Cerebellar cortex (tissue), 1 donor: ENCODE data around the gene BSN.
"Not testable (repeated sequence)": the region's sequence is repeated elsewhere in the genome, so short reads cannot be mapped to it uniquely, and the experiment has no call there.

Experiments used
- DNase-seq: peaks from one replicate; pipeline ENCODE4 v3.0.0-alpha.2; 2015; ENCODE audit warnings: low spot score

Gene BSN

GRCh38 chr3:49535971-49536874 is 18.1 kb upstream of the BSN start:
- DNase-seq = no peak

- DNase-seq = no peak
Measured at GRCh38 chr3:49536875-49537533, 17.3 kb upstream of the BSN start.

DNA sequence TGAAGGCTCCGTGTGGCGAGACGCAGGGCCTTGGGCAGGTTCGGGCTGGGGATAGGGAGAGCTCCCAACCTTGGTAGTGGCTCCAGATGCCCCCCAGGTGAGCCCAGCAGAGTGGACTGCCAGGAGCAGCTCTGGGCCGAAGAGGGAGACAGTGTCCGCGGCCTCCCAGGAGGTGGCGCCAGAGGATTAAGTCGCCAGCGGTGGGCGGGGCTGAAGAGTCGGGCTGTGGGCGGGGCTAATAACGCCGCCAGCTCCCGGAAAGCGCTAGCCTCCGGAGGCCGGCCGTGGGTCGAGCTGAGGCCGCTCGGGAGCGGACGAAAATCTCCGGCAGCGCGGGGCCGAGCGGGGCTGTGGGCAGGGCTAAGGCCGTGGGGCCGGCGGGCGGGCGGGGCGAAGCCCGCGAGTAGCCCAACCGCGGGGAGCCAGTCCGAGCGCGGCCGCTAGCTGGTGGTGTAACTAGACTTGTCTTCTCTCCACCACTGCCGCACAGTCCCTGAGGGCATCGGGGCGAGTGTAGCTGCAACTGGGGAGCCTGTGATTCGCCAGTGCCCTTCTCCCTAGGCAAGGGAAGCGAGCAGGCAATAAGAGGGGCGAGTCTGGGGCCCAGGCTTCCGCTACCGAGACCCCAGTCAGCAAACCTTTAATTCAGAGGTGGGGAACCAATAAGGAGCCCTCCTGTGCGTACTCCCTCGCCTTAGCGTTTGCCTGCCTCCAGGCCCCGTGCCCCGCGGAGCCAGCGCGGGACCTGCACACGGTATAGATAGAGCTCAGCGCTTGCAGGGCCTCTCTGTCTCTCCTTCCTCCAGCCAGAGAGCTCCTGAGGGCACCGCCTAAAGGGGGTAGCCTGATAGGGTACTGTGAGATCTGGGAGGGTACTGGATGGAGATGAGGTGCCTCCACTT is 14.4 kb upstream of the BSN start:
- peak; percentile 94 for DNase-seq

GRCh38 chr3:49552087-49552486 is 2.2 kb upstream of the BSN start:
- no peak for DNase-seq

DNA sequence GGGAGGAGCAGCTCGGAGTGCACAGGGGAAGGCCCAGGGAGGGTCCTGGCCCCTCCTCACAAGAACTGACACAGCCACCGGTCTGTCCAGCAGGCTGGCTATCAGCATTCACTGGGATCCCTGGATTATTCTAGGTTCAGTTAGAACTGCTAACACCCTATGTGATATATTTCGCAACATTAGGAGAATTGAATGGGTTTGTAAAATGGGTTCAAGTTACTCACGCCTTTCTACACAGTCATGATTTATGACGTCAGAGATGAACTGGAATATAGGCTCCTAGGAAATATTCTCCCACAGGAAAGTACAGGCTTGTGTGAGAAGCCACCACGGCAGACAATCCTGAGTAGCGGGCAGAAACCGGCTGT is 969 bp upstream of the BSN start:
- no peak for DNase-seq

DNA sequence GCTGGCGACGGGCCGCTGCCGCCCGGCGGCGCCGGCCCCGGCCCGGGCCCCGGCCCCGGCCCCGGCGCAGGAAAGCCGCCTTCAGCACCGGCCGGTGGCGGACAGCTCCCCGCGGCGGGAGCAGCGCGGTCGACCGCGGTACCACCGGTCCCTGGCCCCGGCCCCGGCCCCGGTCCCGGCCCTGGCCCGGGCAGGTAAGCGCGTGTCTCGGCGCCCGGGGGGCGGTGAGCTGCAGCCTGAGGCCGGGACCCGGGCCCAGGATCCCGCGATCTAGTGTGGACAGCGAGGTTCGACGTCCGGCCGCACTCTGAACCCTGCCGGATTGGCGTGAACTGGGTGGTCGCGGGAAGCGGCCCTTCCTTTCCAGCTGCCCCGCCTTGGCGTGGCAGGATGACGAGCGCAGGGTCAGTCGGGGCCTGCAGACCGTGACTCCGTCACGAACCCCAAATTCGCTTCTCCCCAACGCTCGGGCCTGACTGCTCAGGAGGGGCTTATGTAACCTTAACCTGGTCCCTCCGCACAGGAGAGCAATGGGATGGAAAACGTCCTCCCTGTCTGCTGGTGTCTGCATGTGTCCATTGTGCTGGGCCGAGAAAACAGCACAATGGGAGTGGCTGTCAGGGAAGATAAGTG is 472 bp downstream of the BSN start:
- DNase-seq = peak; percentile 54

DNA sequence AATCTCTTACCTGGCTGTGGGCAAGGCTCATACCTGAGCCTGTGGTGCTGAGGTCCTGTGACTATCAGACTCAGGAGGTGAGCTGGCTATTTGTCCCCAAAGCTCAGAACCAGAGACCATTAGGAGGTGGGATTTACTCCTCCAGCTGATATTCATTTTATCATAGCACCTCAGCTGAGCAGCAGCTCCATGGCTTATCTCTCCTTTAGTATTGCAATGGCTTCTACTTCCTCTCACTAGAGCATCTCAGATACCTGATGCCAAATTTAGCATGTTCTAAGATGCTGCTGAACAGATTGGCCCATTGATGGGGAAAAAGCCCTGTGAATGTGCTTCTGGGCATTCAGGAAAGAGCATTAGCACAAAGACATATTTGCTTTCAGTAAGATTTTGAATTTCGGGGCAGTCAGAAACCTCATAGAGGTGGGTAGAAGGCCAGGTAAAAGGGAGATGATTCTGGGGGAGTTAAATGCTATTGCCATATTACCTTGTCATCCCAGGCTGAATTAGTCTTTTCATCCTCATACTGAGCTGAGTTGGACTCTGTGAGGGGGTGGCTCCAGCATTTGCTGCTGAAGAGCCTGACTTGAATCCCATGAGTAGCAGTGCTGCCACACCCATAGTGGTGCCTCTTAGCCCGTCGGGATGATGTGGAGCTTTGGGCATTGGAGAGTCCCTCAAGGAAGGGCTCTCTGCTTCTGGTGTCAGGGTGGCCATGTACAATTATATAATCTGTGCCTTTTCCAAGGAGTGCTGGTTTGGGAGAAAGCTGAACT is 2.4 kb downstream of the BSN start:
- peak; percentile 49 for DNase-seq

DNA sequence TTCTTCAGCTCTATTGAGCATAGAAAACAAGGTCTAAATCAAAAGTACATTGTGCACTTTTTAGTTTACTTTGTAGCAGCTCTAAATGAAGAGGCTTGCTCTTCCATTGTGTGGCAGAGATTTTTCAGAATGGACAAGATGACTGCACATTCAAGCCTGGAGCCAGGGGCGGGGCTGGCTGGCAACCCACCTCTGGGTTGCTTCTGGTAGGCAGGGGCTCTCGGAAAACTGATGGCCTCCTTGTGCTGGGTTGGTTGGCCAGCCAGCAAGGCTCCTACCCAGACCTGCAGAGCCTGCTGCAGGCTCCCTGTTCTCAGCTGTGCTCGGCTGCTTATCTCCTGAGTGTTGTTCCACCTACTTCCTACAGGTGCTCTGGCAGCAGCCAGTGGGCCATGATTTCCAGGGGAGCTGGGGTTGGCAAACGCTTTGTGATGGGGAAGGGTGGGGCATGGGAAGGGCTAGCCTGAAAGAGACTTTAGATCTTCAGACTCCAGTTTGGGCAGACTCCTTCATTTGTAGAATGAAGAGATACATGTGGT is 8.8 kb downstream of the BSN start:
- DNase-seq = no peak

DNA sequence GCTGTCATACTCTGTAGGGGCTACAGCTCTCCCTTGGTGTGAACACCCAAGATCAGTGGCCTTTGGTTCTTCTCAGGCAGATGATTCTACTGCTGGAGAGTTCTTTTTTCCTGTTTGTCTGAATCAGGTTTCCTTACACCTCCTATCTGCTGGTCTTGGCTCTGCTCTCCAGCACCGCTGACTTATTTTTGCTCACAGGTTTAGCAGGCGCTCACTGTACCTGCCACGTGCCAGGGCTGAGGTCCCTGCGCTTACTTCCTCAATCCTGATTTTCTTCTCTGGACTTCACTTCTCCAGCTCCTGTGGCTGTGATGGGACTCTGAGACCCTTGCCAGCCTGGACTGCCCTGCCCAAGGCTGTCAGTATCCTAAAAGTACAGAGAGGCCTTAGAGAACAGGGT is 9.5 kb downstream of the BSN start:
- DNase-seq = peak; percentile 48

DNA sequence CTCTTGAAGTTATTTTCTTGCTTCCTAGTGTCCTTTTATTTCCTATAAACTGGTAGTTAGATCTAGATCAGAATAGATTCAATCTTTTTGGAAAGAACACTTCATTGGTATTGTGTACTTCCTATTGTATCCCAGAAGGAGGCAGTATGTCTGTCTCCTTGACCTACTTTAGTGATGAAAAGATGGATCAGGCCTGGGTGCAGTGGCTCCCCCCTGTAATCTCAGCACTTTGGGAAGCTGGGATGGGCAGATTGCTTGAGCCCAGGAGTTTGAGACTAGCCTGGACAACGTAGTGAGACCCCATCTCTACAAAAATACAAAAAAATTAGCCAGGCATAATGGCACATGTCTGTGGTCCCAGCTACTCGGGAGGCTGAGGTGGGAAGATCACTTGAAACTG is 12.0 kb downstream of the BSN start:
- no peak for DNase-seq

DNA sequence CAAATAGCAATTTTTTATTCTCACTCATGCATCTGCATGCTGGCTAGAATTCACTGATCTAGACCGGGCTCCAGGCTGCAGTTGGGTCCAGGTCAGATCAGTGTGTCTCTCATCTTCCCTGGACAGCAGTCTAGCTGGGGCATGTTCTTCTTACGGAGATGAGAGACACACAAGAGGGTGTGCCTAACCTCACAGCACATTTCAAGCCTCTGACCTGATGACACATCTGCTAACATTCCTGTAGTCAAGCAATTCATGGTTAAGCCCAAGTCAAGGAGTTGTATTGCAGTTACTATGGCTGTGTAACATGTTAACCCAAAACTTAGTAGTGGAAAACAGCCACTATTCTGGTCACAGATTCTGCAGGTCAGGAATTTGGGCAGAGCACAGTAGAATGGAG is 13.1 kb downstream of the BSN start:
- no peak for DNase-seq

DNA sequence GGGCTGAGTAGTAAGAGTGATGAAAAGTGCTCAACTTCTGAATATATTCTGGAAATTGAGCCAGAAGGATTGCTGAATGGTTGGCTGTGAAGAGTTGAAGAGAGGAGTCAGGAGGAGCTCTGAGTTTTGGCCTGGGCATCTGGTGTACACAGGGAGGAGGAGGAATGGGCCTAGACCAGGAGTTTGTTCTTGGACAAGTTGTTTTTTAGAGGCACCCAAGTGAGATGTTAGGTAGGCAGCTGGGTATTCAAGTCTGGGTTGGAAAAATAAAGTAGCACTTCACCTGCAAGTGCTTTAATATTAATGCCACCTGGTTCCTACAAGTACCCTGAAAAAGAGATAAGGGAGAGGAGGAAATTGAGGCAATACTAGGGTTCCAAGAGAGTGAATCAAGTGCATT is 14.7 kb downstream of the BSN start:
- DNase-seq = no peak

DNA sequence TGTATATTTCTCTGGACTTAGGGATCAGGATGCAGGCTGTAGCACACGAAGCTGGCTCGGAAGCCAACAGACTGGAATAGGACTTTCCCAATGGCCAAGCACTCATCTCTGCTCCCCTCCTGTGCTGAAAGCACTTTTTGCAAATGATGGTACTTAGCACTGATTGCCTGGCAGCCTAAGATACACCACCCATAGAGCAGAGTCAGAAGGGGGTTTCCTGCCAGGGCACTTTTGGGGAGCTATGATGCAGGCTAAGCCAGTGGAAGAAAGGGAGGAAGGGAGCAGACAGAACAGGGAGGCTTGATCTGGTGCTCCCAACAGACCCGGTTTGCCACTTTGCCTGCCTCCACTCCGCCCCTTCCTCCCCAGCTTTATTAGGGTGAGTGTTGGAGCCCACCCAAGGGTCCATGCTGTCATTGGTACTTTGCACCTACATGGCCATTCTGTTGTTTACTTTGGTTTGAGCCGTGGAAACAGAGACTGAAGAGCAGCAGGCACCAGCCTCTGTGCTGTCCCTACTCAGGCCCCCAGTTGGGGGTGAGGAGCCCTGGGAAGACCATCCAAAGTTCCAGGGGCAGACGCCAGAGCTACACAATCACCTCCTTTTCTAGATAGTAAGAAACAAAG is 15.9 kb downstream of the BSN start:
- no peak for DNase-seq

- no peak for DNase-seq
Measured at GRCh38 chr3:49582177-49582576, 27.9 kb downstream of the BSN start.

- DNase-seq = not testable (repeated sequence)
Measured at GRCh38 chr3:49585261-49585755, 31.0 kb downstream of the BSN start.

DNA sequence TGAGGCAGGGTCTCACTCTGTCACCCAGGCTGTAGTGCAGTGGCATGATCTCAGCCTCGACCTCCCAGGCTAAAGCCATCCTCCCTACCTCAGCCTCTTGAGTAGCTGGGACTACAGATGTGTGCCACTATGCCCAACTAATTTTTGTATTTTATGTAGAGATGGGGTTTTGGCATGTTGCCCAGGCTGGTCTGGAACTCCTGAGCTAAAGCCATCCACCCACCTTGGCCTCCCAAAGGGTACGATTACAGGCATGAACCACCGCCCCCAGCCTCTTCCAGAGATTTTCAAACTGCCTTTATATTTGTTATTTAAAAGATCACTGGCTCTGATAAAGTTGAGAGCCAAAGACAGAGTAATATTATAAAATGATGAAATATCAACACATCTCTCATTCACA is 37.3 kb downstream of the BSN start:
- DNase-seq = no peak

- DNase-seq = no peak
Measured at GRCh38 chr3:49593041-49593440, 38.8 kb downstream of the BSN start.

GRCh38 chr3:49600781-49601180 is 46.5 kb downstream of the BSN start:
- DNase-seq = no peak

DNA sequence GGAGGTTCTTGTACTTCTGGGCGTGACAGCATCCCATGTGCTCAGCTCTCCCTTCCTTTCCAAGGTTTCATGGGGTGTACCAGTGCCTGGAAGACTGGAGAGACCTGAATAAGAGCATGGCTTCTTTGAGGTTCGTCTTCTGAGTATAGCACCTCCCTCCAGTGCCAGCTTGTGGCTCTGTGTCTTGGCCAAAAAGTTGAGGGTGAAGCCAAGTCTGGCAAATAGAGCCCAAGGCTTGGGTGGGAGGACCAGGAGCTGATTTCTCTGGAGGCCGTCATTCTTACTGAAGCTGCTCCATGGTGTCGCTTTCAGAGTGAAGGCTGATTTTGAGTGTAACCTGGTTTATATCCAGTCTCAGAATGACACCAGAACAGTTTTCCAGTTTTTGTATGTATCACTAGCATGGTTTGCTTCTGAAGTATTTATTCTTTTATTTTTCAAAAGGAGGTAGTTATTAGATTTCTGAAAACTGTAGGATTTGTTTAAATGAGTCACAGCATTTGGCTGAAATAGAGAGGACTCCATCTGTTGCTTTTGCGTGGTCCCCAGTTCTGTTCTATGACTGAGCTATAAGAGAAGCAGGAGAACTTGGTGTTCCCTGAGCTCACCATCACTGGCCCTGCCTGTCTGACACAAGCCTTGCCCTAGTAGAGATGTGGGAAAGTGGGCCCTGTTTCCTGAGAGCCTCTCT is 47.2 kb downstream of the BSN start:
- DNase-seq = peak; percentile 76
